HG02885 (cell line): Measurements from ENCODE around the gene CPSF3.

ENCODE experiments used
- ATAC-seq: cut with Tn5 transposase; IDR thresholded peaks from one replicate; pipeline ENCODE4 v1.9.1; 2021; ENCODE audit warnings: mild to moderate bottlenecking; ENCODE audit not compliant: unreplicated experiment, poor library complexity

The CPSF3 gene

DNA sequence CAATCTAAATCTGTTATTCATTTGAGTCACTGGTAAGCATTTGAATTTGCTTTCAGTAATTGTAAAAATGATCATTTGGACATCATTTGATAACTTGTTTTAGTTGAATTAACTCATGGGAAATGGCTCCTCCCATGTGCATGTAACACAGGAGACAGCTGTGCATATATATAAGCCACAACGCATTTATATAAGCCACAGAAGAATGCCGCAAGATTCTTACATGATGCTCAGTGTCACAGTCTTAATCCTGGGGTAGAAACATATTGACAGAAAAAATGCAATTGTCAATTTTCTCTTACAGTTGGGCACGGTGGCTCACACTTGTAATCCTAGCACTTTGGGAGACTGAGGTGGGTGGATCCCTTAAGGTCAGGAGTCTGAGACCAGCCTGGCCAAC lies 37.6 kb downstream of the CPSF3 start:
- ATAC-seq, result no peak

DNA sequence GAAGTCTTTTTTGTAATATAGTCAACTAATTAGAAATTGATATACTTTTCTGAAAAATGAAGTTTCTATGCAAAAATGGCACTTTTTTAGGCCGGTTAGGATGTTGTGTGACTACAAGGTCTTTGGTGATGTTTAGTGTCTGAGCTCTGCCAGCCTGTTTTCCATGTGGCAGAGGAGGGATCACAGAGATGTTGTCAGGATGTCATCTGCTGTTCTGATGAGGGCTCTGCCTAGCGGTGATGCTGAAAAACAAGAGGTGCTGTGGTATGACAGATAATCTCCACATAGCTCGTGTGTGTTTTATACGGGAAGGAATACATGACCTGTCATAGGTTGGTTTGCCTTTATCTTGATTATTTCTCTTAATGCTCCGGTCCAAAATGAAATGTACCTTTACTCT lies 38.9 kb downstream of the CPSF3 start:
- no peak for ATAC-seq

DNA sequence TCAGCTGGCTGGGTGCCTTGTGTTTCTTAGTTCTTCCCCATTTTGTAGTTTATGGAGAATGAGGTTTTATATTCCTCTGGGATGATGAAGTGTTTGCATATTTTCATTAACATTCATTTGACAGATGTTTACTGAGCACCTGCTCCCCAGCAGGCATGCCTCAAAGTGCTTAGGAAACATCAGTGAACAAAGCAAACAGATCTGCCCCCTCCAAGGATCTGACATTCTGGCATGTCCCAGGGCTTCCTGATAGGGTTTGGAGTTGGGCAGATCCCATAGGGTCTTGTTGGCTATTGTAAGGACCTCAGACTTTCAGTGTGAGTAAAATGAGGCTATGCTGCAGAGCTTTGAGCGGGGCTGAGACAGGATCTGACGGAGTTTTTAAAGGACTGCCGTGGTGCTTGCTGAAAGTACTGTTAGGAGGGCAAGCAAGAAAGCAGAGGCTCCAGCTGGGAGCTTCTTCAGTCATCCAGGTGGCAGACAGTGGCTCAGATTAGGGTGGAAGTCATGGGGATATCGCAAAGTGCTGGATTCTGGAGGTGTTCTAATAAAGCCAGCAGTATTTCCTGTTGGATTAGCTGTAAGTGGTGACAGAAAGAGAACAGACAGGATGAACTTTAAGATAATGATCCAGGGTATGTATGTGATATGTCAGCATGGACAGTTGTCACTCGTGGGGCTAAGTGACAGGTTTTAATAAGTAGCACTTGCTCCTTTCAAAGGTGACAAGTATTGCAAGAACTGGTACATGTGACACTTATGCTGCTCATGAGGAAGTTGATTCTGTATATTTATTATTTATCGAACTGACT lies 39.6 kb downstream of the CPSF3 start:
- ATAC-seq, result no peak

DNA sequence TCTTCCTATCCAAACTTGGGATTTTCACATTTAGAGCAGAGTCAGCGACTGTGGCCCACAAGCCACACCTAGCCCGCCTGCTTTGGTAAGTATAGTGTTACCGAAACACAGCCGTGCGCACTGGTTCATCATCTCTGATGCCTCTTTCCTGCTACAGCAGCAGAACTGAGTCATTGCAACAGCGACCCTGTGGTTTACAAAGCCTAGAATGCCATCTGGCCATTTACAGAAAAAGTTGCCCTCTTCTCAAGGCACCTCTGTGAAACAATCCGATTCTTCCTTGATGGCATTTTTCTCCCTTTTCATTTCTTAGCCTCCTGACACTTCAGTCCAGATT lies 40.2 kb downstream of the CPSF3 start:
- ATAC-seq, result no peak

DNA sequence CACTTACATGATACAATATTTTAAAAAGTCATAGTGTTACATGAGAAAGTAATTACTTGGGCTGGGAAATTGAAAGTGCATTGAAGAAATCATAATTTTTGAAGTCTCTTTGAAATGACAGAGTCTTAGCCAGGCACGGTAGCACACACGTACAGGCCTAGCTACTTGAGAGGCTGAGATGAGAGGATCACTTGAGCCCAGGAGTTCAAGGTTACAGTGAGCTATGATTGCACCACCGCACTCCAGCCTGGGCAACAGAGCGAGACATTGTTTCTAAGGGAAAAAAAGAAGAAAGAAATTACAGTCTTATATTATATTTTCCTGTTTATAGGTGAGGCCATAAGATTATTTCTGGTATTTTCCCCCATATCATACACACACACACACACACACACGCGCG lies 41.7 kb downstream of the CPSF3 start:
- ATAC-seq, result no peak

DNA sequence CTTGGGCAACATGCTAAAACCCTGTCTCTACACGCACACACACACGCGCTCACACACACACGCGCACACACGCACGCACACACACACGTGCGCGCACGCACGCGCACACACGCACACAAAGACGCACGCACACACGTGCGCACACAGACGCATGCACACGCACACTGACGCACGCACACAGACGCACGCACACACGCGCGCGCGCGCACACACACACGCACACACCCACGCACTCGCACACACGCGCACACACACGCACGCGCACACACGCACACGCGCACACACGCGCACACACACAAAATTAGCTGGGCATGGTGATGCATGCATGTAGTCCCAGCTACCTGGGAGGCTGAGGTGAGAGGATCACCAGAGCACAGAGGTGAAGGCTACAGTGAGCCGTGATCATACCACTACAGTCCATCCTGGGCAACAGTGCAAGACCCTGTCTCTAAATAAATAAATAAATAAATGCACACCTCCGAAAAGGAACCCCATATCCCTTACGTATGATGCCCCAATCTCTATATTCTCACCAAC lies 42.8 kb downstream of the CPSF3 start:
- ATAC-seq, result no peak

DNA sequence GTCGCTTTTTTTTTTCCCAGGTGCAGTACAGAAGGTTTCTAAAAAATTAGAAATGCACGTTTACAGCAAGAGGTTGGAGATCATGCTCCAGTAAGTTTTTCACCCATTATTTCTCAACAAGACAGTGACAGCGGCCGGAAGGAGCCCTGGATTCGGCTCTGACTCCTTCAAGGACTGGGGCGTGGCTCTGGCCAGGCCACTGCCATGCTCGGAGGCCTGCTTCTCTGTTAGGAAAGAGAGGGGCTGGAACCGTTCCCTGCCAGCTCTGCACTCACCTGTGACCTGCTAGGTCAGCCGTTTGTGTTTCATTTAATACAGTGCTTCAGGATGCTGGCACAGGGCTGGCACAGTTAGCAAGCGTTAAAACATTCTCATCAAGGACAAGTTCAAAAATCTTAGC lies 44.2 kb downstream of the CPSF3 start:
- no peak for ATAC-seq

DNA sequence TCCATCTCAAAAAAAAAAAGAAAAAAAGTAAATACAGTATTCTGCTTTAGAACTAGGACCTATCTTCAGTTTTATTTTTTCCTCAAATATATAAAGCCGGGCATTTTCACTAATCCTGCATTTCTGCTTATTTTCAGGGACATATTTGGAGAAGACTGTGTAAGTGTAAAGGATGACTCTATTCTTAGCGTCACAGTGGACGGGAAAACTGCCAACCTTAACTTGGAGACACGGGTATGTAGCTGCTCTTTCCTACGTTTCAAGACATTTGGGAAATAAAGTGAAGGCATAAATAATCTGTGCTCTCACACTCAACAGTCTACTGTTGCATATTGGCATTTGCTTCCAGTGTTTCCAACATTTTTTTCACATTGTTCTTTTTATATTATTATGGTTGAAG lies 47.8 kb downstream of the CPSF3 start:
- ATAC-seq, result no peak

DNA sequence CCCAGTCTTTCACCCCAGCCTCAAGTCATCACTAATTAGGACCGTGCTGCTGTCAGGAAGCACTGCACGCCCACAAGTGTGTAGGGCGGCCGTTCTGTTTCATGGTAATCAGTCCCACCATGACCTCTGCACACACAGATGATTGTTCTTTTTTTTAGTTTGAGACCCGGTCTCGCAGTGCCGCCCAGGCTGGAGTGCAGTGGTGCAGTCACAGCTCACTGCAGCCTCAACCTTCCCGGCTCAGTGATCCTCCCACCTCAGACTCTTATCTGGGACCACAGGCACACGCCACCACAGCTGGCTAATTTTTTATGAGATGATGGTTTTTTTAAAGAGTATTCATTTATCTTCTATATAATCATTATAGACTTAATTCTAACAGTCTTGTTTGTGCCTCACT lies 49.1 kb downstream of the CPSF3 start:
- no peak for ATAC-seq

DNA sequence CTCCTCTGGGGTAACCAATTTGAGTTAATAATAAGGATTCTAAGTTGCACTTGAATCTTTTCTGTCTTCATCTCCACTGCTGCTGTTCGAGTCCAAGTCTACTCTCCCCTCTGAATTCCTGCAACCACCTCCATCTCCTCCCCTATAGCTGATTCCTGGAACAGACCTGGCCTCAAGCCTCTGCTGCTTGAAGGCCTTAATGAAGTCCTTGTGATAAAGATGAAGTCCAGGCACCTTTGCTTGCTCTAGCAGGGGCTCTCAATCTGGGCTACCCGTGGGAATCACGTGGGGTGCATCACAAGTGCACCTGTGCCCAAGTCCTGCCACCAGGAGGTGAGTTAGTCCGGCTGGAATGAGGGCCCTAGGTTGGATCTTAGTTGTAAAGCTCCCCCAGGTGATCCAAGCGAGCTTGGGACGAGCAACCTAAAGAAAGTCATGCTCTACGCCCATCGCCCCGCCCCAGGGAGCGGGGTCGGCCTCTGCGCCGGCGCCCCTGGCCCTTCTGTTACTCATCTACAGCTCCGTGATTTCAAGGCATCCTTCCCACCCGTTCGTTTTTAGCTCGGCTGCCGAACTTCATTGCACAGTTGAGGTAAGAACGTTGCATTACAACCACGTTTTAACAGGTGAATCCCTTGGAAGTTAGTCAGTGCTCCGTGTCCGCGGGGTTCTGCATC lies 50.0 kb downstream of the CPSF3 start:
- no peak for ATAC-seq

DNA sequence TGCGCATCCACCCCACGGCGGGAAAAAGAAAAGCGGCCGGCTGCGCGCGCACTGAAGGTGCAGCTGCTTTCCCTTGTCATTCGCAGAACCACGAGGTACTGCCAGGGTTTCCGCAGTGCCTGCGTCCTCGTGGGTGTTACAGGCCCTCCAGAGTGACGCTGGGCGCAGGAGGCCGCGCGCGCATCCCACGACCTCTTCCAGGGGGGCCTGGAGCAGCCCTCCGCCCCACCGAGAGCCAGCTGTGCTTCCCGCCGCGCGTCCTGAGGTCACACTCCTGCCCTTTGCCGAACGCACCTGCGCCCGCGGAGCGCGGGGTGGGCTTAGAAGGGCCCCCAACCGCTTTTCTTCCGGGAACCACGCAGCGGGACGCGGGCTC lies 50.5 kb downstream of the CPSF3 start:
- ATAC-seq, result peak; percentile 3

DNA sequence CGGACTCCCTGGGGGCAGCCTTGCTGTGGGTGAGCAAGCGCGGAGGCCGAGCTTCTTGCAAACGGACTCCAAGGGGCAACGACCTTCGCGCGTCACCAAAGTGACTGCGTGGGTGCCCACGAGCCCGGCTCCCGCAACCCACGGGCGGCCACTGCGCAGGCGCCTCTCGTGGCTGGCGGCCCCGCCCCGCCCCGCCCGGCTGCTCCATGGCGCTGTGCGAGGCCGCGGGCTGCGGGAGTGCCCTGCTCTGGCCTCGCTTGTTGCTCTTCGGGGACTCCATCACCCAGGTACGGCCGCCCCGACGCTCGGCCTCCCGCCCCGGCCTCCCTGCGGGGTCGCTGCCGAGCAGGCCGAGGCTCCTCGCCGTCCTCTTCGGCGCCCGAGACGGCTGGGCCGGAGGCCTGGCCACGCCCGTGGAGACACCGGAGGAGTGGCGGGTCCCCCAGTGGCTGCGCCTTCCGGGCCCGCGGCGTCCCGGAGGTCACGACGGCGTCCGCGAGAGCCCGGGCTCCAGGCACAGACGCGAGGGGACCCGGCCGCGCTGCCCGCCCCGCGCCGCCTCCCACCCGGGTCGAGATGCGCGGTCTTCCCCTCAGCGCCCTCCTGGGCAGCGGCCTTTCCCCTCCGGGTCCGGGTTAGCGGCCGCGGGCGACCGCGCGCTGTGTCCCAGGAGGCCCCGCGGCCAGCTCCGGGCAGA lies 51.1 kb downstream of the CPSF3 start, which contains the start of gene IAH1:
Gene IAH1, plus strand, starts transcription at position 191 of the 697 bp plus-strand sequence. Its CDS starts 16 bp downstream, at position 207.
- peak; percentile 78 for ATAC-seq

DNA sequence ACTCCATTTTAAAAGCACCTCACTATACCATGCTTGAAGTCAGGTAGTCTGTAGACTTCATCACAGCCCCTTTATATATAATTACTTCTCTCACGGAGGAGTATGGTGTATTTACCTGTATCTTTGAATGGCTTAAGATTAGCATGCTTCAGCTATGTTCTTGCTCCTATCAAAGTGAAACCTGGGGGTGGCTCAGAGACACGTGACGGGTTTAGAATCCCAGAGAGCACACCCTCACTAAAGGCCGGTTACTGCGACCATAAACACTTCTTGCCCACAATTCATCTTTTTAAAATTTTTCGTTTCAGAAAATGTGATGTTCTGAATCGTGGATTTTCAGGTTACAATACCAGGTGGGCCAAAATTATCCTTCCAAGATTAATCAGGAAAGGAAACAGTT lies 54.5 kb downstream of the CPSF3 start:
- ATAC-seq, result no peak

DNA sequence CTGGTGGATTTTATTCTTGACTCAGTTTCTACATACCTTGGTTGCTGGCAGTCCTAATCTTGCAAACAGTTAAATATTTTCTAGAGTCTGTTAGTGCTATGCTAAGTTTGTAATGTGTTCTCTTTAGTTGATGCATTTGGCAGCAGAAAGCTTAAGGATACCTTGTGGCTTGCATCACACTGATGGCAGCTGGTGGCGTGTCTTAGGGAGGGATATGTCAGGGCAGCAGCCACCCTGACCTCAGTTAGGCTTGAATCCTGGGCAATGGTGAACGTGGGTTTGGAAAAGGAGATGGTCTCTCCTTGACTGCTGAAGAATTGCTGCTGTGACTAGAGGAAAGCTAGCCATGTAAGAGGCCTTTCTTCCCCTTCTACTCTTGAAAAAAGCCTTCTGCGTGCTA lies 55.1 kb downstream of the CPSF3 start:
- ATAC-seq, result no peak

DNA sequence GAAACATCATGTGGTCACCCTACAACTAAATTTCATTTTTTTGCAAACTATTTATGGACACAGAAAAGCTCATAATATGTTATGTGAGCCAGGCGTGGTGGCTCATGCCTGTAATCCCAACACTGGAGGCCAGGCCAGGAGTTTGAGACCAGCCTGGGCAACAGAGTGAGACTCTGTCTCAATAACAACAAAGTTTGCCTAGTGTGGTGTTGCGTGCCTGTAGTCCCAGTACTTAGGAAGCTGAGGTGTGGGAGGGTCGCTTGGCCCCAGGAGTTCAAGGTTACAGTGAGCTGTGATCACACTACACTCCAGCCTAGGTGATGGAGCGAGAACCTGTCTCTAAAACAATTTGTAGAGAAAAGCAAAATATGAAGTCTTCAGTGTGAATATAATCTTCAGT lies 56.7 kb downstream of the CPSF3 start:
- no peak for ATAC-seq

DNA sequence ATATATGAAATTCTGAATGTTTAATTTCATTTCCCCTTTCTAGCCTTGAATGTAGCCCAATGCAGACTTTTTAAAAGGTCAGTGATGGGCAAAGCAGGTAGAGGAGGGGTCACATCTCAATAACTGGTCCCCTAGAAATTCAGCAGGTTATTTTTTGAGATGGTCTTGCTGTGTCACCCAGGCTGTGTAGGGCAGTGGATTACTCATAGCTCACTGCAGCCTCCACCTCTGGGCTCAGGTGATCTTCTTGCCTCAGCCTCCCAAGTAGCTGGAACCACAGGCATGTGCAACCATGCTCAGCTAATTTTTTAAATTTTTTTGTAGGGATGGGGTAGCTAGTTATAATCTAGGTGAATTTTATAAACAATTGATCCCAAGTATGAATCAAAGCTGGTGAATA lies 59.7 kb downstream of the CPSF3 start:
- no peak for ATAC-seq

DNA sequence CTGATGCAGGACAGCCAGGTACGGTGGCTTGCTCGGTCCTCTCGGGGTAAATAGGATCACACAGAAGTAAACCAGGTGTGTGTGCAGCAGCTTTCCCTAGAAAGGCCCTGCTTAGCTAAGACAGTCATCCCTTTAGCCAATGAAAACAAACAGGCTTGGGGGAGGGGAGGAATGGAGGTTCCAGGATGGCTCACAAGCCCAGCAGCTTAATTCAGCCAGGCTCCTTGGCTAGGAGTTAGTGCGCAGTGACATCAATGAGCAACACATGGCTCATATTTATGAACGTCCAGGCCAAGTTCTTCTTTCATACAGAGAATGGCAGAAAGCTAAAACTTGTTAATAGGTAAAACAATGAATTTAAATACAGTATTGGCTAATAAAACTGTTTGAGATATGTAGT lies 61.1 kb downstream of the CPSF3 start:
- ATAC-seq, result no peak

DNA sequence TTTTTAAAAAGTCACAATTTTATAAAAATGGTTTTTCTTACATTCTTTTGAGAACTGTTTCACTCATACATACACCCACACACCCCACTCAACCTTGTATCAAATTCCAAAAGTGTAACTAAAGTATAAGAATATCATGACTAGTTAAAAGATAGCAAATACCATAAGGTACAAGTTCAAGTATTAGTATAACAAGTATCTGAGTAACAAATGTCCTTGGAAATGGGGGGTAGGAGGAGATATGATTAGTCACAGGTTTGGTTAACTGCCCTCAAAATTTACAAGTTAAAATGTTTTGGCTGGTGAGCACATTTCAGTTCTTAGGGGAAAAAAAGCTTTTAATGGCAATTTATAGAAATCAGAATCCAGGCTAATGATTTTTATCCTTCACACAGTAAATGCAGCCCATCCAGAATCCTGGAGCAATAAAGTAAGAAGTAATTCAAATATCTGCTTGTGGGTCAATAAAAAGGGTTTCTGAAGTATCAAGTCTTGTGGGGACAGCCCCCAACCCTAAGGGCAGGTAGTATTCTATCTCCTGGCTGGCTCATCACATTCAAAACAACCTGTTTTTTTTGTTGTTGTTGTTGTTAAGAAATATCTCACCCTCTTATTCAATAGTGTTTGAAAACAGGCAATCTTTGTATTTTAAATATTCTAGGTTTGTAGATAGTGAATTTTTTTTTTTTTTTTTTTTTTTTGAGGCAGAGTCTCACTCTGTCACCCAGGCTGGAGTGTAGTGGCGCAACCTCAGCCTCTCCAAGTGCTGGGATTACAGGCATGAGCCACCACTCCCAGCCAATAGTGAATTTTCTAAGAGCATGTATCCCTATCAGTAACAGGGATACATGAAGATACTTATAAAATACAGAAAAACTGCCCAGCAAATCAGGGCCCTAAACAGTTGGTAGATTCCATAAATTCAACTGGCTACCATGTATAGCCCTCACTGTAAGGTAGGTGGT lies 65.4 kb downstream of the CPSF3 start:
- ATAC-seq, result no peak

DNA sequence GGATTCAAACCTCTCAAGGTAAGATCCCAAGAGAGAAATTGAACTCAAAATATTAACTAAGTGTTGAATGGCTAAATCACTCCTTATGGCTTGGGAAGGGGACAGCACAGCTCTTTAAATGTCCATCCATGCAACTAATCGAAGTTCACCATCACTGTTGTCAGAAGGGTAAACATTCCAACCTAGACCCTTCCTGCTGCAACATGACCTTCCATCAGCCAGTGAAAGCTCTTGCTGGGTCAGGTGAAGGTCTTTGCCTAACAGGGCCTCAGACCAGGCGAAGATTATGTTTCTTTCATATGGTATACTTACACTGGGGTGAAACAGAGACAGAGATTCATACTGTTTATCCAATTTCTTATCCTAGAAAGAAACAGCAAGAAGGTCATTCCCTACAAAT lies 67.3 kb downstream of the CPSF3 start:
- no peak for ATAC-seq

DNA sequence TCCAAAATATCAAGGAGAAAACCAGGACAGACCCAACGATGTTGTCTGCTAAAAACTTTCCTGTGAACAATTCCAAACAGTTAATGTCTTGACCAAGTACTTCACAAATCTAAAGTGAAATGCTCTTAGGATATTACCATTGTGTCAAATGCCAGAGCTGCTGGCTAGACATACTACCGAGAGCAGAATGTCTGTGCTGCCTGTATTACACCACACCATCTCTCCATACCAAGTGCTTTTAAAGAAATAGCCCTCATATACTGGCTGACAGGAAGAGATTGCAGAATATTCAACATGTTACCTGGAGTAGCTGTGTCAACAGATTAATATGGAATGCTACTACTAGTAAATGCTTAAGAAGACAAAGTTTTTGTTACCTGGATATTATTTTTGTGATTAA lies 69.5 kb downstream of the CPSF3 start:
- no peak for ATAC-seq
